Progenitor cell of endocrine pancreas (in vitro differentiated cells): Measurements from ENCODE around the gene AP5Z1. TPM values are rescaled to one million over a fixed set of nuclear protein-coding genes. Genes with fewer than 3 reads are reported as not detected.

Experiments used
- DNase-seq: peaks from one replicate; pipeline ENCODE4 v3.0.0; 2021; ENCODE audit warnings: low spot score; ENCODE audit not compliant: unreplicated experiment
- H3K27ac Mint-ChIP-seq: 2 replicates; pipeline ENCODE4 v1.8.0; 2021; ENCODE audit warnings: mild to moderate bottlenecking, moderate library complexity, mixed read lengths
- H3K27me3 Mint-ChIP-seq: 2 replicates; pipeline ENCODE4 v1.8.0; 2021; ENCODE audit warnings: mixed read lengths
- H3K36me3 Mint-ChIP-seq: 2 replicates; pipeline ENCODE4 v1.8.0; 2022; ENCODE audit warnings: mixed read lengths; ENCODE audit not compliant: insufficient read depth
- H3K4me1 Mint-ChIP-seq: 2 replicates; pipeline ENCODE4 v1.8.0; 2021; ENCODE audit warnings: low read depth, mixed read lengths
- H3K4me3 Mint-ChIP-seq: 2 replicates; pipeline ENCODE4 v1.8.0; 2021; ENCODE audit warnings: low read depth, mild to moderate bottlenecking, moderate library complexity, mixed read lengths
- H3K9me3 Mint-ChIP-seq: 2 replicates; pipeline ENCODE4 v1.8.0; 2021; ENCODE audit warnings: low read depth, mixed read lengths
- microRNA-seq: library from miRNA; unstranded; fragments of <30 nt; microRNA quantifications from one replicate; pipeline ENCODE4 v1.1.0, GENCODE V29; 2020; ENCODE audit warnings: borderline number of aligned reads; ENCODE audit not compliant: unreplicated experiment
- total RNA-seq: library from RNA; stranded (reverse); gene quantifications from 2 replicates; pipeline ENCODE4 v1.2.1, GENCODE V29; 2021
- TF ChIP-seq, protein P1 (sequence below): fragments of 200-600 bp; sonication (generic); IDR thresholded peaks from one replicate; pipeline ENCODE4 v1.5.0; 2021; ENCODE audit warnings: antibody characterized with exemption, mild to moderate bottlenecking; ENCODE audit not compliant: unreplicated experiment

AP5Z1 gene
- total RNA-seq, 1 donor from 2014 or later: 42.8 TPM

GRCh38 chr7:4838626-4839334 is 63.4 kb downstream of the AP5Z1 start:
- no peaks in the 10 kb centered on the region for H3K36me3 Mint-ChIP-seq
- H3K4me3 Mint-ChIP-seq: no peak overlapping the region
- DNase-seq: no peak
- TF ChIP-seq, protein P1, sequence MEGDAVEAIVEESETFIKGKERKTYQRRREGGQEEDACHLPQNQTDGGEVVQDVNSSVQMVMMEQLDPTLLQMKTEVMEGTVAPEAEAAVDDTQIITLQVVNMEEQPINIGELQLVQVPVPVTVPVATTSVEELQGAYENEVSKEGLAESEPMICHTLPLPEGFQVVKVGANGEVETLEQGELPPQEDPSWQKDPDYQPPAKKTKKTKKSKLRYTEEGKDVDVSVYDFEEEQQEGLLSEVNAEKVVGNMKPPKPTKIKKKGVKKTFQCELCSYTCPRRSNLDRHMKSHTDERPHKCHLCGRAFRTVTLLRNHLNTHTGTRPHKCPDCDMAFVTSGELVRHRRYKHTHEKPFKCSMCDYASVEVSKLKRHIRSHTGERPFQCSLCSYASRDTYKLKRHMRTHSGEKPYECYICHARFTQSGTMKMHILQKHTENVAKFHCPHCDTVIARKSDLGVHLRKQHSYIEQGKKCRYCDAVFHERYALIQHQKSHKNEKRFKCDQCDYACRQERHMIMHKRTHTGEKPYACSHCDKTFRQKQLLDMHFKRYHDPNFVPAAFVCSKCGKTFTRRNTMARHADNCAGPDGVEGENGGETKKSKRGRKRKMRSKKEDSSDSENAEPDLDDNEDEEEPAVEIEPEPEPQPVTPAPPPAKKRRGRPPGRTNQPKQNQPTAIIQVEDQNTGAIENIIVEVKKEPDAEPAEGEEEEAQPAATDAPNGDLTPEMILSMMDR: no peak
- no peaks in the 10 kb centered on the region for H3K4me1 Mint-ChIP-seq
- H3K9me3 Mint-ChIP-seq: no peaks in the 10 kb centered on the region
- peaks cover 4% of the 10 kb centered on the region for H3K27me3 Mint-ChIP-seq
- H3K27ac Mint-ChIP-seq: no peak overlapping the region

DNA sequence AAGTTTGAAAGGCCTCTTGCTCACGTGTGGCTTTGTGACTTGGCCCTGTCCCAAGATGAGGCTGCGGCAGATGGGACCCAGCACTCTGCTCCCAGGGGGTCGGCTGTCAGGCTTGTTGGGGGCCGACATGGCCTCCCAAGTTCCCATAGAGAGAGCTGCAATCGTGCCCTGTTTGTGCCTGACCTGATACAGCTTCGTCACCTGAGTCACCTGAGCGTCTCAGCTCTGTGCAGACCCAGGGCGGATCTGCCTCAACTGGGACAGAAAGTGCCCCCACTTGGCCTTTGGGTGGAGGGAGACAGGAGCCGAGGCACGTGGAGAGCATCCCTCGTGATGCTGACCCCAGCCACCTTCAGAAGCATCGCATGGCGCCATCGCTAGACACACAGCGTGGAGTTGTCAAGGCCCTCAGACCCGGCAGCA is 64.7 kb downstream of the AP5Z1 start:
- no peaks in the 10 kb centered on the region for H3K4me1 Mint-ChIP-seq
- no peak overlapping the region for H3K27ac Mint-ChIP-seq
- peaks cover 11% of the 10 kb centered on the region for H3K27me3 Mint-ChIP-seq
- no peak for DNase-seq
- TF ChIP-seq, protein P1: no peak
- H3K36me3 Mint-ChIP-seq: no peaks in the 10 kb centered on the region
- no peak overlapping the region for H3K4me3 Mint-ChIP-seq
- H3K9me3 Mint-ChIP-seq: no peaks in the 10 kb centered on the region

Small RNA genes lying within 50 kb of the gene (microRNA-seq; reads per million reads assigned to microRNA genes)
- not detected for gene MIR4656

Other genes starting within 250 kb of the AP5Z1 start
- 47.6 and 47.8 TPM in 2 replicates for gene FOXK1, start 93.3 kb upstream of the AP5Z1 start, total RNA-seq
- gene PAPOLB, start 86.4 kb downstream of the AP5Z1 start, total RNA-seq: 0.07 and 0.10 TPM in 2 replicates
- 1.8 and 2.0 TPM in 2 replicates for gene RADIL, start 108.1 kb downstream of the AP5Z1 start, total RNA-seq
- gene MMD2, start 183.6 kb downstream of the AP5Z1 start, total RNA-seq: not detected in 2 replicates